MM.1S (cell line): ENCODE data around the gene SLC25A34.

ENCODE experiments used
- DNase-seq: peaks from one replicate; pipeline ENCODE4 v3.0.0-alpha.2; 2015
- H2AFZ ChIP-seq: fragments of 300-600 bp; sonication (generic); 2 replicates; pipeline ENCODE4 v1.6.0; 2016; ENCODE audit warnings: antibody characterized with exemption, low read length
- H3F3A ChIP-seq: fragments of 300-600 bp; sonication (generic); 2 replicates; pipeline ENCODE4 v1.6.1; 2016; ENCODE audit warnings: mild to moderate bottlenecking, antibody characterized with exemption, low read length, moderate library complexity, mixed read lengths; ENCODE audit not compliant: insufficient read depth
- H3K27ac ChIP-seq: fragments of 300-600 bp; sonication (generic); 2 replicates; pipeline ENCODE4 v1.5.1; 2016; ENCODE audit warnings: mild to moderate bottlenecking, low read length
- H3K27me3 ChIP-seq: fragments of 300-600 bp; sonication (generic); replicated peaks from 2 replicates; pipeline ENCODE4 v1.6.0; 2016; ENCODE audit warnings: low read length; ENCODE audit not compliant: insufficient read depth
- H3K36me3 ChIP-seq: fragments of 300-600 bp; sonication (generic); replicated peaks from 2 replicates; pipeline ENCODE4 v1.6.1; 2016; ENCODE audit warnings: mild to moderate bottlenecking, low read length, mixed read lengths; ENCODE audit not compliant: insufficient read depth
- H3K4me1 ChIP-seq: fragments of 300-600 bp; sonication (generic); 2 replicates; pipeline ENCODE4 v1.6.1; 2016; ENCODE audit warnings: low read length, mixed read lengths
- H3K4me2 ChIP-seq: fragments of 300-600 bp; sonication (generic); 2 replicates; pipeline ENCODE4 v1.6.0; 2016; ENCODE audit warnings: low read depth, low read length
- H3K4me3 ChIP-seq: fragments of 300-600 bp; sonication (generic); 2 replicates; pipeline ENCODE4 v1.5.1; 2016; ENCODE audit warnings: low read length, mixed read lengths
- H3K79me2 ChIP-seq: fragments of 300-600 bp; sonication (generic); 2 replicates; pipeline ENCODE4 v1.6.1; 2016; ENCODE audit warnings: mixed run types, low read length, mixed read lengths
- H3K9ac ChIP-seq: fragments of 300-600 bp; sonication (generic); 2 replicates; pipeline ENCODE4 v1.6.1; 2016; ENCODE audit warnings: low read length, mixed read lengths
- H3K9me2 ChIP-seq: fragments of 300-600 bp; sonication (generic); replicated peaks from 2 replicates; pipeline ENCODE4 v1.6.1; 2016; ENCODE audit warnings: mild to moderate bottlenecking, low read length, mixed read lengths; ENCODE audit not compliant: insufficient read depth
- H3K9me3 ChIP-seq: fragments of 300-600 bp; sonication (generic); replicated peaks from 2 replicates; pipeline ENCODE4 v1.6.1; 2016; ENCODE audit warnings: mild to moderate bottlenecking, low read length, mixed read lengths; ENCODE audit not compliant: insufficient read depth
- H4K20me1 ChIP-seq: fragments of 300-600 bp; sonication (generic); 2 replicates; pipeline ENCODE4 v1.6.1; 2016; ENCODE audit warnings: mild to moderate bottlenecking, low read length, moderate library complexity, mixed read lengths; ENCODE audit not compliant: insufficient read depth
- EZH2 ChIP-seq: fragments of 300-600 bp; sonication (generic); optimal IDR thresholded peaks from 2 replicates; pipeline ENCODE3; 2017; ENCODE audit warnings: low read depth, mild to moderate bottlenecking, antibody characterized with exemption, low read length, mixed read lengths
- EZH2phosphoT487 ChIP-seq: fragments of 300-600 bp; sonication (generic); IDR thresholded peaks from 2 replicates; pipeline ENCODE4 v1.6.1; 2018; ENCODE audit warnings: antibody characterized with exemption, low read length
- TF ChIP-seq, protein P1 (sequence below): fragments of 300-600 bp; sonication (generic); IDR thresholded peaks from 2 replicates; pipeline ENCODE4 v1.5.1; 2016; ENCODE audit warnings: antibody characterized with exemption, low read length, mixed read lengths

SLC25A34 gene

DNA sequence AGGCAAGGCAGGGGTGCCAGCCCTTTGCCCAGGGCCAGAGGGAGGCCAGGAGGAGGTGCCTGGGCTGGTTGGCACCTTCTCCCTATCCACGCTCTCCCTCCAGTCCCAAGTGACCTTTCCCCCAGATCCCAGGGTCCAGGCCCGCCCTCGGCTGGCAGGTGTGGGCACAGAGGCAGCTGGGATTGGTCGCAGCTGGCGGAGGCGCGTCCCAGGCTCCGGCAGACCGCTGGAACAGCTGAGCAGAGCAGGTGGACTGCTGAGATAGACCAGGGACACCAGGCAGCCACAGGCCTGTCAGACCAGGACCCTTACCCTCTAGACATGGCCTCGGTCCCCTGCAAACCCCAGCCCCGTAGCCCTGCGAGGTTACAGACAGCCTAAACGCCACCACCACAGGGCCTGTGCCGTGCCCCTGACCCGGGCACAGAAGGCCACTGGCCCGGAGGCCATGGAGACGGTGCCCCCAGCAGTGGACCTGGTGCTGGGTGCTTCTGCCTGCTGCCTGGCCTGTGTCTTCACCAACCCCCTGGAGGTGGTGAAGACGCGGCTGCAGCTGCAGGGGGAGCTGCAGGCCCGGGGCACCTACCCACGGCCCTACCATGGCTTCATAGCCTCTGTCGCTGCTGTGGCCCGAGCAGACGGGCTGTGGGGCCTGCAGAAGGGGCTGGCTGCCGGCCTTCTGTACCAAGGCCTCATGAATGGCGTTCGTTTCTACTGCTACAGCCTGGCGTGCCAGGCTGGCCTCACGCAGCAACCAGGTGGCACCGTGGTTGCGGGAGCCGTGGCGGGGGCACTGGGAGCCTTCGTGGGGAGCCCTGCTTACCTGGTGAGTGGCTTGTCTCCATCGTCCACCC lies at the start of gene SLC25A34:
Gene SLC25A34, plus strand, starts transcription at position 221 of the 854 bp plus-strand sequence. Its CDS starts 228 bp downstream, at position 449.
- H3K9me2 ChIP-seq: no peaks in the 10 kb centered on the region
- H3K4me2 ChIP-seq: no peak within 1 kb of the TSS
- H3K4me1 ChIP-seq: no peaks in the 10 kb centered on the region
- TF ChIP-seq, protein P1, sequence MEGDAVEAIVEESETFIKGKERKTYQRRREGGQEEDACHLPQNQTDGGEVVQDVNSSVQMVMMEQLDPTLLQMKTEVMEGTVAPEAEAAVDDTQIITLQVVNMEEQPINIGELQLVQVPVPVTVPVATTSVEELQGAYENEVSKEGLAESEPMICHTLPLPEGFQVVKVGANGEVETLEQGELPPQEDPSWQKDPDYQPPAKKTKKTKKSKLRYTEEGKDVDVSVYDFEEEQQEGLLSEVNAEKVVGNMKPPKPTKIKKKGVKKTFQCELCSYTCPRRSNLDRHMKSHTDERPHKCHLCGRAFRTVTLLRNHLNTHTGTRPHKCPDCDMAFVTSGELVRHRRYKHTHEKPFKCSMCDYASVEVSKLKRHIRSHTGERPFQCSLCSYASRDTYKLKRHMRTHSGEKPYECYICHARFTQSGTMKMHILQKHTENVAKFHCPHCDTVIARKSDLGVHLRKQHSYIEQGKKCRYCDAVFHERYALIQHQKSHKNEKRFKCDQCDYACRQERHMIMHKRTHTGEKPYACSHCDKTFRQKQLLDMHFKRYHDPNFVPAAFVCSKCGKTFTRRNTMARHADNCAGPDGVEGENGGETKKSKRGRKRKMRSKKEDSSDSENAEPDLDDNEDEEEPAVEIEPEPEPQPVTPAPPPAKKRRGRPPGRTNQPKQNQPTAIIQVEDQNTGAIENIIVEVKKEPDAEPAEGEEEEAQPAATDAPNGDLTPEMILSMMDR: no peak
- no peak for TF ChIP-seq EZH2phosphoT487
- TF ChIP-seq EZH2: no peak
- DNase-seq: no peak
- no peaks in the 10 kb centered on the region for H3K9me3 ChIP-seq
- H3K4me3 ChIP-seq: no peak within 1 kb of the TSS
- H3K79me2 ChIP-seq: no peaks in the 10 kb centered on the region
- no peaks in the 10 kb centered on the region for H3K27me3 ChIP-seq
- H3F3A ChIP-seq: no peaks in the 10 kb centered on the region
- no peak within 1 kb of the TSS for H3K9ac ChIP-seq
- no peak within 1 kb of the TSS for H2AFZ ChIP-seq
- H3K27ac ChIP-seq: no peak within 1 kb of the TSS
- no peaks in the 10 kb centered on the region for H4K20me1 ChIP-seq
- H3K36me3 ChIP-seq: no peaks in the 10 kb centered on the region

DNA sequence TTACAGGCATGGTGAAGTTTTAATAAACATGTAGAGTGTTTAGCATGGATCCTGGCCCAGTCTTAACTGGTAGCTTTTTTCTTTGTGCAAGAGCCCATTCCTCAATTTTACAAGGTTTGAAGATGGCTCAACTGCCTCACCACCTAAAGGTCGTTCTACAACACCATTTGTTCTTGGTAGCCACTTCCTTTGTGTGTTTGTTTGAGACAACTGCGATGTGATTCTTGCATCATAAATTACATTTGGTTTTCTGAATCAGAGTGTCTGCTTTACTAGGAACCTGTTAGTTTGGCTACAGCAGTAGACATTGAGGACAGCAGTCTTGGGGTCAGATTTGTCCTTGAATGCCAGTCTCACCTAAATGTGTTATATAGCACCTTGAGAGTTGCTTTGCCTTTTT lies 48.6 kb upstream of the SLC25A34 start:
- Histone ChIP-seq H4K20me1 (no peaks in the 10 kb centered on the region), H3K9me2 (no peaks in the 10 kb centered on the region)

DNA sequence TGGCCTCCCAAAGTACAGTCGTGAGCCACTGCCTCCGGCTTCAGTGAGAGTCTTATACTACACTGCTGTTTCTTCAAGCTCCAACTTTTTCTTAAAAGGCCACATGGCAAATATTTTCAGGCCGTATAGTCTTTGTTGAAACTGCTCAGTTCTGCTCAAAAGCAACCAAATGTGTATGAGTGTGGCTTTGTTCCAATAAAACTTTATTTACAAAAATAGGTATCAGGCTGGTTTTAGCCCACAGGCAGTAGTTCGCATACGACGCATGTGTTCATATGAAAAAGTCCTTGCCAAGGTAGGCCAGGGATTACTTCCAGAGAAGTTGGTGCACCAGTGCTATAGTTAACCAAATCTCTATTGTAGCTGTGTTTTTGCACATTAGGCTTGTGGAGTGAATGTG lies 45.7 kb upstream of the SLC25A34 start:
- Histone ChIP-seq H3K9ac (no peak overlapping the region), H4K20me1 (no peaks in the 10 kb centered on the region), H3K36me3 (no peaks in the 10 kb centered on the region), H3F3A (no peaks in the 10 kb centered on the region), H3K9me2 (no peaks in the 10 kb centered on the region), H3K27ac (no peak overlapping the region), H3K4me2 (no peak overlapping the region), H3K4me3 (no peak overlapping the region), H3K4me1 (peaks cover 6% of the 10 kb centered on the region; the same call in 1 of the 2 replicates), H3K9me3 (no peaks in the 10 kb centered on the region), H3K79me2 (peaks cover 96% of the 10 kb centered on the region), H3K27me3 (no peaks in the 10 kb centered on the region), H2AFZ (no peak overlapping the region)
- no peak for DNase-seq
- TF ChIP-seq EZH2: no peak
- TF ChIP-seq EZH2phosphoT487: no peak
- TF ChIP-seq, protein P1: no peak

More for the DNA sequence above, 48.6 kb upstream of the SLC25A34 start:
- Histone ChIP-seq H3K4me1 (peaks cover 6% of the 10 kb centered on the region; the same call in 1 of the 2 replicates), H2AFZ (no peak overlapping the region), H3K27me3 (no peaks in the 10 kb centered on the region), H3K4me3 (no peak overlapping the region), H3K36me3 (no peaks in the 10 kb centered on the region), H3K9ac (no peak overlapping the region), H3K4me2 (no peak overlapping the region), H3K27ac (no peak overlapping the region), H3K79me2 (peaks cover 79% of the 10 kb centered on the region), H3F3A (peaks cover 7% of the 10 kb centered on the region; the same call in 1 of the 2 replicates), H3K9me3 (no peaks in the 10 kb centered on the region)
- TF ChIP-seq EZH2 (no peak), EZH2phosphoT487 (no peak)
- TF ChIP-seq, protein P1: no peak
- DNase-seq: no peak
